Cardiac muscle cell (in vitro differentiated cells and primary cell): Measurements from ENCODE around the gene DUSP28. TPM values are rescaled to one million over a fixed set of nuclear protein-coding genes. Genes with fewer than 3 reads are reported as not detected.

Experiments
- DNase-seq, 2 donors: peaks; one replicate each; pipeline versions ENCODE4 v3.0.0 to v3.0.0-alpha.2; 2010 to 2017; ENCODE audit warnings: low read depth in 1 of 2, low spot score in 1 of 2
- H3K27ac ChIP-seq: fragments of 200-600 bp; sonication (generic); 2 replicates; pipeline ENCODE4 v1.5.1; 2016
- H3K27me3 ChIP-seq: fragments of 200-600 bp; sonication (generic); 2 replicates; pipeline ENCODE4 v1.6.0; 2016; ENCODE audit warnings: control low read depth
- H3K36me3 ChIP-seq: fragments of 200-600 bp; sonication (generic); 2 replicates; pipeline ENCODE4 v1.5.1; 2016; ENCODE audit warnings: control low read depth
- H3K4me1 ChIP-seq: fragments of 200-600 bp; sonication (generic); 2 replicates; pipeline ENCODE4 v1.8.1; 2017; ENCODE audit warnings: low read depth, mild to moderate bottlenecking, mixed run types
- H3K4me3 ChIP-seq: fragments of 200-600 bp; sonication (generic); 2 replicates; pipeline ENCODE4 v1.5.1; 2016; ENCODE audit warnings: mild to moderate bottlenecking
- H3K9me3 ChIP-seq: fragments of 200-600 bp; sonication (generic); 2 replicates; pipeline ENCODE4 v1.5.1; 2017; ENCODE audit warnings: low read depth, mild to moderate bottlenecking, control low read depth
- polyA plus RNA-seq: library from polyadenylated mRNA; unstranded; fragments of >200 nt; fragmentation: Nextera tagmentation; extraction: Ambion mirVana; gene quantifications from 2 replicates; pipeline ENCODE4 v1.2.1, GENCODE V29; 2016
- total RNA-seq: library from RNA; depleted of rRNA; stranded (reverse); fragments of >200 nt; gene quantifications from 2 replicates; pipeline ENCODE4 v1.2.3, GENCODE V29; 2016
- TF ChIP-seq, protein P1 (sequence below): IDR thresholded peaks from 2 replicates; pipeline ENCODE4 v1.5.1; 2012; ENCODE audit warnings: low read depth, mild to moderate bottlenecking, low read length

DUSP28 gene
- total and polyA plus RNA-seq, 2 experiments from 2014 or later: 10.2 to 24.9 TPM

DNA sequence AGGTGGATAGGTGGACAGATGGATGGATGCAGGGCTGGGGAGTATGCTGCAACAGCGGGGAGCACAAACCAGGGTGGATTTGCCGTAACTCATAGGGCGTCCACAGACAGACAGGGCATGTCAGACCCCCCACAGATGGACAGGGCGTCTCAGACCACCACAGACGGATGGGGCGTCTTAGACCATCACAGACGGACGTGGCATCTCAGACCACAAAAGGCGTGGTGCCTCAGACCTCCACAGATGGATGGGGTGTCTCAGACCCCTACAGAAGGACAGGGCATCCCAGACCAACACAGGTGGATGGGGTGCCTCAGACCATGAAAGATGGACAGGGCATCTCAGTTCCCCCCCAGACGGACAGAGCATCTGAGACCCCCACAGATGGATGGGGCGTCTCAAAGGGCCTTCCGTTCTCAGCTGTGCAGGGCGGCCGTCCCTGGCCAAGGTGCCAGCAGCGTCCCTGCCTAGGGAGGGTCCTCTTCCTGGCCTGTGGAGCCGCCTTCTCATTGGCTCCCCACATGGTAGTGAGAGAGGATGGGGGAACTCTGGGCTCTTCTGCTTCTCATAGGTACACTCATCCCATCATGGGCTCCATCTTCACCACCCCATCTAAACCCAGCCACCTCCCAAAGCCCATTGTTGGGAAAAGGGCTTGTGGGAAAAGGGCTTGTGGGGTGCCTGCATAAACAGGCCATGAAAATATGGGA, 4.5 kb upstream of the DUSP28 start:
- no peak for DNase-seq
- Histone ChIP-seq H3K27me3 (no peaks in the 10 kb centered on the region), H3K36me3 (no peaks in the 10 kb centered on the region), H3K4me1 (no peaks in the 10 kb centered on the region), H3K9me3 (no peaks in the 10 kb centered on the region), H3K4me3 (no peak overlapping the region), H3K27ac (no peak overlapping the region)
- TF ChIP-seq, protein P1, sequence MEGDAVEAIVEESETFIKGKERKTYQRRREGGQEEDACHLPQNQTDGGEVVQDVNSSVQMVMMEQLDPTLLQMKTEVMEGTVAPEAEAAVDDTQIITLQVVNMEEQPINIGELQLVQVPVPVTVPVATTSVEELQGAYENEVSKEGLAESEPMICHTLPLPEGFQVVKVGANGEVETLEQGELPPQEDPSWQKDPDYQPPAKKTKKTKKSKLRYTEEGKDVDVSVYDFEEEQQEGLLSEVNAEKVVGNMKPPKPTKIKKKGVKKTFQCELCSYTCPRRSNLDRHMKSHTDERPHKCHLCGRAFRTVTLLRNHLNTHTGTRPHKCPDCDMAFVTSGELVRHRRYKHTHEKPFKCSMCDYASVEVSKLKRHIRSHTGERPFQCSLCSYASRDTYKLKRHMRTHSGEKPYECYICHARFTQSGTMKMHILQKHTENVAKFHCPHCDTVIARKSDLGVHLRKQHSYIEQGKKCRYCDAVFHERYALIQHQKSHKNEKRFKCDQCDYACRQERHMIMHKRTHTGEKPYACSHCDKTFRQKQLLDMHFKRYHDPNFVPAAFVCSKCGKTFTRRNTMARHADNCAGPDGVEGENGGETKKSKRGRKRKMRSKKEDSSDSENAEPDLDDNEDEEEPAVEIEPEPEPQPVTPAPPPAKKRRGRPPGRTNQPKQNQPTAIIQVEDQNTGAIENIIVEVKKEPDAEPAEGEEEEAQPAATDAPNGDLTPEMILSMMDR: no peak

DNA sequence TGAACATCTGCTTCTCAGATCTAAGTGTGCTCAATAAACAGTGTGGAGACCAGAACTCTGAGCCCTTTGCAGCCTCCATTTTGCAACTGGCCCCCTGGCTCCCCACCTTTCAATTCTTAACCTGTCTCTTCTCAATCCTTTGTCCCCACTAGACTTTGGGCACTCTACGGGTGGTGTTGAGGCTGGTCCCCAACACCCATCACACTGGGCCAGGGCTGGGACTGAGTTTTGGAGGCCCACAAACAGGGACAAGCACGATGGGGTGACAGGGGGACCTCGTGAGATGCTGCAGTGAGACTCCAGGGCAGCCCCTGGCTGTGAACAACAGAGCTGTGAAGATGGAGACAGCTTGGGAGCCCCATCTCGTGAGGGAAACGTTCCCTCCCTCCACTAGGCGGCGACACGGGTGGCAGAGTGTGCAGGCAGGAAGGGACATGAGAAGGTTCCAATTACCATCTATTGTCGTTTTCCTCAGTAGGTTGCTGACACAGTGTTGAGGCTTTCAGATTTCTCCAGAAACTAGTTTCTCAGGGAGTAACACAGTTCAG, 3.5 kb upstream of the DUSP28 start:
- Histone ChIP-seq H3K27ac (no peak overlapping the region), H3K27me3 (no peaks in the 10 kb centered on the region), H3K4me1 (peaks cover 4% of the 10 kb centered on the region), H3K4me3 (no peak overlapping the region), H3K9me3 (no peaks in the 10 kb centered on the region), H3K36me3 (no peaks in the 10 kb centered on the region)
- DNase-seq: peak; percentile 40 to 58
- TF ChIP-seq, protein P1: peak; percentile 68

- Histone ChIP-seq H3K27me3 (no peaks in the 10 kb centered on the region), H3K36me3 (no peaks in the 10 kb centered on the region), H3K27ac (no peak overlapping the region), H3K4me1 (peaks cover 5% of the 10 kb centered on the region), H3K9me3 (no peaks in the 10 kb centered on the region), H3K4me3 (peak overlapping the region; percentile 27)
- DNase-seq: no peak
- TF ChIP-seq, protein P1: no peak
Observed at GRCh38 chr2:240557101-240557751, 2.9 kb upstream of the DUSP28 start.

GRCh38 chr2:240557808-240558207, 2.3 kb upstream of the DUSP28 start, which contains the start of gene ANKMY1:
Gene ANKMY1 (minus strand): TSS chr2:240557988. CDS start chr2:240557335, 653 bp downstream.
- Histone ChIP-seq H3K27me3 (no peaks in the 10 kb centered on the region), H3K9me3 (no peaks in the 10 kb centered on the region), H3K36me3 (no peaks in the 10 kb centered on the region), H3K27ac (no peak within 1 kb of the TSS), H3K4me1 (peaks cover 5% of the 10 kb centered on the region), H3K4me3 (peak within 1 kb of the TSS; percentile 27)
- TF ChIP-seq, protein P1: no peak
- peak; percentile 82 to 88 for DNase-seq

DNA sequence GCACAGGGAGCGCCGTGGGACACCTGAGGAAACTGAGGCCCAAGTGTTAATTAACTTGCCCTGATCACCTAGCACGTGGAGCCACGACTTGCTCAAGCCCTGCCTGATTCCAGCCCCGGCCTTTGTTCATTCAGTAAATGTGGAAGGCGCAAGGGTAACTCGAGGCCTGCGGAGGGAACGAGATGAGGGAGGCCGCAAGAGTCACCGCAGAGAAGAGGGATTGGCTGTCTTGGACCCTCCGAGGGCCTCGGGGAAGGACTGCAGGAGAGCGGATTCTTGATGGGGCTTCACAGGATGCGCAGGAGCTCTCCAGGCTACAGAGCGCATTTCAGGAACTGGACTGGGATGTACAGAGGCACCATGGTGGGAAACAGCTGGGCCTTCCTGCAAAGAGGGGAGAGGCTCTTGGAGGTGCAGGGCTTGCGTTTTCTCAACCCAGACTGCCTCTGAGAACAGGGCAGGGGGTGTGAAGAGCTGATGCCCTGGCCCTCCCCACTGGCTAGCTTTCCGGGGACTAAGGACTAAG, 1.9 kb upstream of the DUSP28 start:
- no peak for DNase-seq
- H3K36me3 ChIP-seq: no peaks in the 10 kb centered on the region

More for the DNA sequence above, 1.9 kb upstream of the DUSP28 start:
- H3K27me3 ChIP-seq: no peaks in the 10 kb centered on the region
- TF ChIP-seq, protein P1: no peak
- peaks cover 5% of the 10 kb centered on the region for H3K4me1 ChIP-seq
- no peak overlapping the region for H3K27ac ChIP-seq
- peak overlapping the region; percentile 27 for H3K4me3 ChIP-seq
- H3K9me3 ChIP-seq: no peaks in the 10 kb centered on the region
